Nephron progenitor cell (in vitro differentiated cells): ENCODE measurements around the gene ANKRD36C.
"Not testable (repeated sequence)": the region's sequence is repeated elsewhere in the genome, so short reads cannot be mapped to it uniquely, and the experiment has no call there.

Experiments
- DNase-seq: peaks from one replicate; pipeline ENCODE4 v3.0.0; 2021
- H3K27ac Mint-ChIP-seq: 2 replicates; pipeline ENCODE4 v1.8.0; 2021; ENCODE audit warnings: mild to moderate bottlenecking, moderate library complexity, mixed read lengths
- H3K27me3 Mint-ChIP-seq: 2 replicates; pipeline ENCODE4 v1.8.0; 2021; ENCODE audit warnings: mild to moderate bottlenecking, low read depth, mixed read lengths; ENCODE audit not compliant: poor library complexity
- H3K36me3 Mint-ChIP-seq: 2 replicates; pipeline ENCODE4 v1.8.0; 2021; ENCODE audit warnings: low read depth, mixed read lengths
- H3K4me1 Mint-ChIP-seq: 2 replicates; pipeline ENCODE4 v1.8.0; 2021; ENCODE audit warnings: mixed read lengths
- H3K4me3 Mint-ChIP-seq: 2 replicates; pipeline ENCODE4 v1.8.0; 2021; ENCODE audit warnings: mild to moderate bottlenecking, moderate library complexity, mixed read lengths
- H3K9me3 Mint-ChIP-seq: 2 replicates; pipeline ENCODE4 v1.8.0; 2021; ENCODE audit warnings: mild to moderate bottlenecking, moderate library complexity, mixed read lengths
- CTCF ChIP-seq: fragments of 200-600 bp; sonication (generic); IDR thresholded peaks from 2 replicates; pipeline ENCODE4 v1.5.0; 2021; ENCODE audit warnings: antibody characterized with exemption

The ANKRD36C gene

GRCh38 chr2:95991351-95992094, at the start of gene ANKRD36C:
ANKRD36C (minus strand) TSS chr2:95991824; CDS start chr2:95991708, 116 bp downstream.
- H3K9me3 Mint-ChIP-seq, H3K4me1 Mint-ChIP-seq, H3K36me3 Mint-ChIP-seq: not testable (repeated sequence)
- Mint-ChIP-seq H3K27me3 (peaks cover 32% of the 10 kb centered on the region), H3K27ac (peak within 1 kb of the TSS; percentile 45), H3K4me3 (peak within 1 kb of the TSS; percentile 95)
- DNase-seq, result peak; percentile 30

- H3K27ac Mint-ChIP-seq, H3K4me3 Mint-ChIP-seq, H3K9me3 Mint-ChIP-seq, H3K4me1 Mint-ChIP-seq, H3K27me3 Mint-ChIP-seq, DNase-seq, H3K36me3 Mint-ChIP-seq: not testable (repeated sequence)
Observed at GRCh38 chr2:96035554-96035953, 43.9 kb upstream of the ANKRD36C start.

GRCh38 chr2:96034792-96035191, 43.2 kb upstream of the ANKRD36C start, which contains the start of gene GPAT2:
GPAT2 (minus strand) TSS chr2:96034916; CDS start chr2:96032359, 2,557 bp downstream.
- not testable (repeated sequence) for H3K4me3 Mint-ChIP-seq, H3K27me3 Mint-ChIP-seq, H3K4me1 Mint-ChIP-seq, H3K27ac Mint-ChIP-seq, DNase-seq, H3K9me3 Mint-ChIP-seq, H3K36me3 Mint-ChIP-seq

GRCh38 chr2:96033997-96034396, 42.4 kb upstream of the ANKRD36C start:
- not testable (repeated sequence) for H3K9me3 Mint-ChIP-seq, H3K4me3 Mint-ChIP-seq, H3K27me3 Mint-ChIP-seq, H3K36me3 Mint-ChIP-seq, DNase-seq, H3K4me1 Mint-ChIP-seq, H3K27ac Mint-ChIP-seq

- DNase-seq, H3K4me3 Mint-ChIP-seq: not testable (repeated sequence)
Observed at GRCh38 chr2:96027725-96028325, 36.2 kb upstream of the ANKRD36C start.

GRCh38 chr2:96025755-96026154, 34.1 kb upstream of the ANKRD36C start:
- not testable (repeated sequence) for H3K9me3 Mint-ChIP-seq, H3K27ac Mint-ChIP-seq, H3K27me3 Mint-ChIP-seq, H3K4me1 Mint-ChIP-seq, H3K36me3 Mint-ChIP-seq, H3K4me3 Mint-ChIP-seq, DNase-seq

More at GRCh38 chr2:96027725-96028325, 36.2 kb upstream of the ANKRD36C start:
- not testable (repeated sequence) for H3K27ac Mint-ChIP-seq, H3K4me1 Mint-ChIP-seq, H3K36me3 Mint-ChIP-seq, H3K27me3 Mint-ChIP-seq, H3K9me3 Mint-ChIP-seq

GRCh38 chr2:96025194-96025492, 33.5 kb upstream of the ANKRD36C start:
- Mint-ChIP-seq H3K4me1 (peaks cover 3% of the 10 kb centered on the region), H3K4me3 (no peak overlapping the region), H3K36me3 (no peaks in the 10 kb centered on the region), H3K9me3 (no peaks in the 10 kb centered on the region), H3K27ac (no peak overlapping the region), H3K27me3 (peaks cover 6% of the 10 kb centered on the region)
- no peak for DNase-seq
- TF ChIP-seq CTCF, result no peak

GRCh38 chr2:96024336-96025193, 32.9 kb upstream of the ANKRD36C start:
- DNase-seq, result no peak

GRCh38 chr2:96023701-96024100, 32.1 kb upstream of the ANKRD36C start:
- DNase-seq, H3K27ac Mint-ChIP-seq, H3K4me3 Mint-ChIP-seq, H3K9me3 Mint-ChIP-seq, H3K36me3 Mint-ChIP-seq, H3K4me1 Mint-ChIP-seq, H3K27me3 Mint-ChIP-seq: not testable (repeated sequence)

More at GRCh38 chr2:96024336-96025193, 32.9 kb upstream of the ANKRD36C start:
- no peaks in the 10 kb centered on the region for H3K36me3 Mint-ChIP-seq
- H3K27ac Mint-ChIP-seq, result no peak overlapping the region
- peaks cover 6% of the 10 kb centered on the region for H3K27me3 Mint-ChIP-seq
- no peak for TF ChIP-seq CTCF
- H3K9me3 Mint-ChIP-seq, result no peaks in the 10 kb centered on the region
- no peak overlapping the region for H3K4me3 Mint-ChIP-seq
- H3K4me1 Mint-ChIP-seq, result peaks cover 3% of the 10 kb centered on the region
